ENCODE measurements around the gene ZNF699. TPM values are rescaled to one million over a fixed set of nuclear protein-coding genes. Genes with fewer than 3 reads are reported as not detected.
"Not testable (repeated sequence)": the region's sequence is repeated elsewhere in the genome, so short reads cannot be mapped to it uniquely, and the experiment has no call there.

ZNF699 gene
- total RNA-seq, 1 experiment from 2014 or later: 4.2 TPM

DNA sequence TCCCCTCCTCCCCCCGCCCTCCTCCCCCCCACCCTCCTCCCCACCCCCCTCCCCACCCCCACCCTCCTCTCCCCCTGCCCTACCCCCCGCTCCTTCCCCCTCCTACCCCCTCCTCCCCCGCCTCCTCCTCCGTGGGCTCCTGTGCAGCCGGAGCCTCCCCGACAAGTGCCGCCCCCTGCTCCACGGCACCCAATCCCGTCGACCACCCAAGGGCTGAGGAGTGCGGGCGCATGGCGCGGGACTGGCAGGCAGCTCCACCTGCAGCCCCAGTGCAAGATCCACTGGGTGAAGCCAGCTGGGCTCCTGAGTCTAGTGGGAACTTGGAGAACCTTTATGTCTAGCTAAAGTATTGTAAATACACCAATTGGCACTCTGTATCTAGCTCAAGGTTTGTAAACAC, 12.1 kb upstream of the ZNF699 start:
- not testable (repeated sequence) for H3K4me1 ChIP-seq (ENCODE audit: insufficient read depth, low read length); H3K9ac ChIP-seq (ENCODE audit: extremely low read depth, insufficient read length, low read length); H3K27me3 ChIP-seq (ENCODE audit: insufficient read depth, low read length); H2BK5ac ChIP-seq (ENCODE audit: insufficient read length, low read length); H3K27ac Mint-ChIP-seq; H4K91ac ChIP-seq (ENCODE audit: insufficient read length, low read depth, low read length); H3K4me2 ChIP-seq (ENCODE audit: insufficient read depth, insufficient read length, low read length); H3K79me1 ChIP-seq (ENCODE audit: insufficient read depth, low read depth, low read length, poor library complexity, severe bottlenecking); H2BK12ac ChIP-seq (ENCODE audit: insufficient read length, low read depth, low read length); H2BK15ac ChIP-seq (ENCODE audit: low read depth, low read length); H3K9me3 ChIP-seq (ENCODE audit: control insufficient read depth, low read depth, low read length); H3K4me3 Mint-ChIP-seq; H2BK20ac ChIP-seq (ENCODE audit: low read depth, low read length, poor library complexity, severe bottlenecking); H4K8ac ChIP-seq (replicated peaks; ENCODE audit: insufficient read length, low read depth, low read length); H3K27ac ChIP-seq (ENCODE audit: insufficient read length, low read depth, low read length); H2BK120ac ChIP-seq (ENCODE audit: low read depth, low read length, poor library complexity, severe bottlenecking); H3K56ac ChIP-seq (ENCODE audit: insufficient read length, low read depth, low read length); H3K23me2 ChIP-seq (ENCODE audit: insufficient read length, low read depth, low read length, poor library complexity, severe bottlenecking); DNase-seq; H4K20me1 ChIP-seq (ENCODE audit: control insufficient read depth, insufficient read depth, insufficient read length); H4K5ac ChIP-seq (ENCODE audit: insufficient read length, low read depth, low read length); H3K14ac ChIP-seq (ENCODE audit: insufficient read depth, low read length); H3K27me3 Mint-ChIP-seq (ENCODE audit: low read depth); H2AFZ ChIP-seq (ENCODE audit: low read length); H3K79me2 ChIP-seq (ENCODE audit: insufficient read depth, low read length); H3T11ph ChIP-seq (ENCODE audit: low read length); H2AK5ac ChIP-seq (ENCODE audit: insufficient read length, low read length); H3K18ac ChIP-seq (ENCODE audit: insufficient read length, low read depth, low read length); H3K23ac ChIP-seq (ENCODE audit: insufficient read length, low read depth, low read length); H3K4ac ChIP-seq (ENCODE audit: low read depth, low read length)
- H3K36me3 Mint-ChIP-seq (ENCODE audit: insufficient read depth in 1 of 3, low read depth in 3 of 3): peaks cover 25 to 32% (median 31%) of the 10 kb centered on the region in 3 experiments
- no CpG with 5 or more reads among the region's 14 CpGs for WGBS (ENCODE audit: extremely low coverage, insufficient read length, low lambda C conversion rate)
- H3K4me1 Mint-ChIP-seq: peaks cover 5 to 10% of the 10 kb centered on the region in 2 experiments; a peak in 3 of 4 replicates
- H3K9me3 Mint-ChIP-seq: peaks cover 56 to 71% of the 10 kb centered on the region in 2 experiments
